GM18951 (cell line): ENCODE measurements around the gene TBXAS1.

Experiments
- POLR2A ChIP-seq: IDR thresholded peaks from 4 replicates; pipeline ENCODE4 v1.6.1; 2011; ENCODE audit warnings: mild to moderate bottlenecking; ENCODE audit not compliant: insufficient read length, insufficient read depth; ENCODE audit errors: extremely low read depth
- in situ Hi-C: fragments of 300-500 bp; cut with MboI; formaldehyde crosslinking; loops from one replicate; pipeline ENCODE4 v1.12.0; 2022; ENCODE audit warnings: low sequenced_read_pairs, mixed read lengths, inconsistent platforms; ENCODE audit not compliant: unreplicated experiment

The TBXAS1 gene

DNA sequence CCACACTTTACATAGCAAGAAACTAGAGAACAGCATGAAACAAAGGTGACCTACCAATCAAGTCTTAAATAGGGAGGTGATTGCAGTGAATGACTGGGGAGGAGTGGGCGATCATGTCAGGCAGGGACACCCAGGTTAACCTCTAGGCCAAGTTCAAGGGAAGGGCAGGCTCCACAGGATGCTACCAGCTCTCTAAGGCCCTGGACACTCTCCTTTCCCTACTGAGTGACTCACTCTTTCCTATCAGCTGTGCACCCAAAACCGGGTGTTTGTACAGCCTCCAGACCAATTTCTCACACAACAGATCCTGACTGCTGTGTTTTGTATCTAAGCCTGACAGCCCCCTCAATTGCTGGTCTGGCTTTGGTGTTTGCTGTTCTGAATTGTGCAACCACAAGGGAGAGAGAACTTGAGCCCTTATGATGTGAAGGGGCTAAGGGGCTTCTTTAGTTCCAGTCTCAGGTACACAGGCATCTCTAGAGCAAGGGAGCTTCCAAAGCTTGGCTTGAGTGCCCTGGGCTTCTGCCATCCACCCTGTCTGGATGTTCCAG lies 107.8 kb downstream of the TBXAS1 start:
- in situ Hi-C loops: no loop called here
- TF ChIP-seq POLR2A: no peak

DNA sequence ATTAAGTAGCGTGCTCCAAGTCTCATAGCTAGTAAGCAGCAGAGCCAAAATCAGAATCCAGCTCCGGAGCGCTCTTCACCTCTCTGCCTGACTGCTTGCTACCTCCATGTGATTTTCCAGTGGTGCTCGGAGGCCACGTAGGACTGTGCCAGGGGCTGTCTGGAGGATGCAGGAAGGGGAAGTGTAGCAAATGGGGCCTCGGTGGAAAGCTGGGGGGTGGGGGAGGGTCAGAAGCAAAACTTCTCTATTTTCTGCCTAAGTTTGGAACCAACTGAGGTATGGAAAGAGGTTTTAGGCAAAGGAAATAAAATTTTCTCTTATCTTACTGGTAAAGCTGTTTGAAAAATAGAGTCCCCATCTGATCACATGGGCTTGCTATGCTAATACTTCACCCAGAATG lies 108.7 kb downstream of the TBXAS1 start:
- no peak for TF ChIP-seq POLR2A
- in situ Hi-C loops: no loop called here

DNA sequence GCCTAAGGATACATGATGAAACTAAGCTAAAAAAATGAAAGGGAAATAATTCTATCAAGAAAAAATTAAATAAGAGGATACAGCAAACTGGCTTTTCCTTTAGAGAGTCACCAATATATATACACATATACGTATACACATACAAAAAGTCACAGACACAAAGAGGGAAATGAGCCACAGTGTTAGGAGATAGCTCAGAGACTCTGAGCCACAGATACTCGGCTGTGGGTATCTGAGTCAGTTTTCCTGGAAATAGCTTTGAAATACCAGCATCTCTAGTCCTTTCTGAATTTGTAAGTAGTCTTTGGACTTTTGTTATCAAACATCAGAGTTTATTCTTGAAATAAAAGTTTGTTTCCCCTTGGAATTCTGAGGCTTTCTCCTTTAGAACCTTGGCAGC lies 111.8 kb downstream of the TBXAS1 start:
- no peak for TF ChIP-seq POLR2A
- in situ Hi-C loops: no loop called here

DNA sequence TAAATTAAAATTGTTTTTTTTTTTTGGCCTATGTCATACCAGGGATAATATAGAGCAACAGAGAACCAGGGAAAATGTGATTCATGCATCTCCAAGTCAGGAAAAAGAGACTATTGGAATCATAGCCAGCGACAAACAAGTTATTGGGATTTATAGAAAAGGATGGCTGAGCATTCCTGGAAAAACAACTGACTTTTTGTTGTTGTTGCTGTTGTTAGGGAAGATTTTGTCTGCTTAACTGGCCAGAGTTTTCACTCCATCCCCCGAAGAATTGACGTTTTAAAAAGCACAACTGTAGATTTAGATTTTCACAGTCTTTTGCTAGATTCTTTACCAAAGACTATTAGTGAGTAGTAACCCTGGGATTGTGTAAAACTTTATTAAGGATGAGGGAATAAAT lies 112.4 kb downstream of the TBXAS1 start:
- in situ Hi-C loops: no loop called here
- TF ChIP-seq POLR2A: no peak

DNA sequence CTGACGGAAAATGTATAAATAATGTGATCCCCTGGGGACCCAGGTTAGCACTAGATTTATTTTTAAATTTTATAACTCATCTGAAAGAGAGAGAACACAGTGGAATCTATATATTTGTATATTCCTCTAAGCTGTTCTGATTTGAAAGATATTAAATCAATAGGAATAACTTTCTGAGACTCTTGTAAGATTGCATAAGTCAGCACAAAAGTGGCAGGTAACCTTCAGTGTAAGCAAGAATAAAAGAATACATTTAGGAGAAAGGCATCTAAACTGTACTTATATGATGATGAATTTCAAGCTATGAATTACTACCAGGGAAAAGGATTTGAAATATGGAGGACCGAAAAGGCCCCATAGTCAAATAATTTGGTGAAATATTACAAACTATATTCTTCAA lies 112.8 kb downstream of the TBXAS1 start:
- no peak for TF ChIP-seq POLR2A
- in situ Hi-C loops: no loop called here

DNA sequence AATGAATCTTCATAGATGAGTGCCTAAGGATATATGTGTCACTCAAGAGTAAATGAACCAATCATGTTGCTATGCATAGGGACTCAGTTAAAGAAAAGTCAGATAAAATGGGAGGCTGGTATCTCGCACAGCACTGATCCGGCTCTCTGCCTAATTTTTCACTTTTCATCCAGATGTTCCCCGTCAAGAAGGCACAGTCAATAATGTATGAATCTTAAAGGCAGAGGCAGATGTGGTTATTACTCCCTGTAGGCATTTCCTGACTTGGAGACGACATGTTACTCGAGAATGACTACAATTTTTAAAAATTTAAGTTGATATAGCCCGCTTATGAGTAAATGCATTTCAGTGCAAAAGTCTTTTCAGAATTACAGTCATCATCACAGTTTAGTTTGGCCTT lies 113.6 kb downstream of the TBXAS1 start:
- TF ChIP-seq POLR2A: no peak
- in situ Hi-C loops: no loop called here

DNA sequence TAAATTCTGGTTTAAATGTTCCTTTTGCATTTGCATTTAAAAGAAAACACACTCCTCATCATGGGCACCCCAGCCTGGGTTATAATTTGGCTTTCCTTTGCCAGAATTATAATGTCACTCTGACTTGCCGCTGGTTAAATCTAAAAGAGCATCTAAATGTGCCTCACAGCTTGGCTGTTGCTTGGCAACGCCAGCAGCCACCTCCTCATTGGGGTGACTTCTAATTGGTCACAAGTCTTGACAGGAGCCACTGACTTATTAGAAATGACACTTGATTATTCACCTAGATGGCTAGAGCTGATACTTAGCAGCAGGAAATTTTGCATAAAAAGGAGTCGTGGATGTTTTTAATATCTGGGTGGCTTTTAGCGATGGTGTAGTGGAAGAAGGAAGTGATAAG lies 114.3 kb downstream of the TBXAS1 start:
- TF ChIP-seq POLR2A: no peak
- in situ Hi-C loops: no loop called here

DNA sequence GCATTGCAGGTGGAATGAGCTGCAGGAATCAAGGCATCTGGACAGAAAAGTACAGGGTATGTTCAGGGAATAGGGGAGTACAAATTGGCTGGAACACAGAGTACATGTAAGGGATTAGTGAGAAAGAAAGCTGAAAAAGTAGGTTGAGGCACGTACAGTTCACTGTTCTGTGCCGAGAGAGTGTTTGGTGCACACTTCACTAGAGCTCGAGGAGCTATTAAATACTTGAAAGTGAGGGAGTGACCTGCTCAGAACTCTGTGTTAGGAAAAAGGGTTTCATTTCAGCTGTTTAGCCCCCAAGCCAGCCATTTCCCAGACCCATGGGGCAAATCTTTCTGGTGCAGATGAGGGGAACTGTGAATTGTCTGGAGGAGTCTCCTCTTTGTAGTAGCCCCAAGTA lies 115.2 kb downstream of the TBXAS1 start:
- in situ Hi-C loops: no loop called here
- TF ChIP-seq POLR2A: no peak

DNA sequence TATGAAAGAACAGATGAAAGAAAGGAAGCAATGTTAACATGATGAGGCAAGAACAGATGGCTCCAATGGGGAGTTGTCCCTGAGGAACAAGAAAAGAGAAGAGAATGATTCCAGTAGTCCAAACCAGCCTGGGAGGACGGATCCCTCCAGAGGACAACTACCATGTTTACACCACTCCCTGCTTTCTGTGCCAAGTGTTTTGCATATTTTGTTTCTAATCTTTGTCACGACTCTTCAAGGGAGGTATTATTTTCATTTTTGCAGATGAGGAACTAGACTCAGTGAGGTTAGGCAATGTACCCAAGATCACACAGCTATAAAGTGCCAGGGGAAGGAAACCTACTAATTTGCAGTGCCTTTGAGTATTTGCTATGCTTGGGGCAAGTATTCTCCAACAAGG lies 117.5 kb downstream of the TBXAS1 start:
- TF ChIP-seq POLR2A: no peak
- in situ Hi-C loops: no loop called here

DNA sequence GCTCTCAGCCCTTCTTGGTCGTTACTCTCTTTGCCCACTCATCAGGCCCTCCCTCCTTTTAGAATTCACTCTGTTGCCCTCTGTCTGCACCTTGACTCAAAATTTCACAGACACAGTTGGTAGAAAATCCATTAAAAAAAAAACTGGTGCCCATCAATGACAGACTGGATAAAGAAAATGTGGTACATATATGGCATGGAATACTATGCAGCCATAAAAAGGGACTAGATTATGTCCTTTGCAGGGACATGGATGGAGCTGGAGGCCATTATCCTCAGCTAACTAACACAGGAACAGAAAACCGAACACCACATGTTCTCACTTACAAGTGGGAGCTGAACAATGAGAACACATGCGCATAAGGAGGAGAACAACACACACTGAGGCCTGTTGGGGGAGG lies 118.0 kb downstream of the TBXAS1 start:
- TF ChIP-seq POLR2A: no peak
- in situ Hi-C loops: no loop called here

DNA sequence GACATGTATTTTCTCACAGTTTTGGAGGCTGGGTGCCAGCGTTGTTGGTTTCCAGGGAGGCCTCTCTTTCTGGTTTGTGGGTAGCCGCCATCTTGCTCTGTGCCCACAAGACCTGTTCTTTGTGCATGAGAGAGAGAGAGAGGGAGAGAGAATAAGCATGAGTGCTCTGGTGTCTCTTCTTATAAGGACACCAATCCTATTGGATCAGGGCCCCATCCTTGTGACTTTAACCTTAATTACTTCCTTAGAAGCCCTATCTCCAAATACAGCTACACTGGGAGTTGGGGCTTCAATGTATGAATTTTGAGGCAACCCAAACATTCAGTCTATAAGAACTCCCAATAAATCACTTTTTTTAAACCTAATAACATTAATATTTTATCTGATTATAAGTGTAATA lies 119.1 kb downstream of the TBXAS1 start:
- in situ Hi-C loops: no loop called here
- no peak for TF ChIP-seq POLR2A

DNA sequence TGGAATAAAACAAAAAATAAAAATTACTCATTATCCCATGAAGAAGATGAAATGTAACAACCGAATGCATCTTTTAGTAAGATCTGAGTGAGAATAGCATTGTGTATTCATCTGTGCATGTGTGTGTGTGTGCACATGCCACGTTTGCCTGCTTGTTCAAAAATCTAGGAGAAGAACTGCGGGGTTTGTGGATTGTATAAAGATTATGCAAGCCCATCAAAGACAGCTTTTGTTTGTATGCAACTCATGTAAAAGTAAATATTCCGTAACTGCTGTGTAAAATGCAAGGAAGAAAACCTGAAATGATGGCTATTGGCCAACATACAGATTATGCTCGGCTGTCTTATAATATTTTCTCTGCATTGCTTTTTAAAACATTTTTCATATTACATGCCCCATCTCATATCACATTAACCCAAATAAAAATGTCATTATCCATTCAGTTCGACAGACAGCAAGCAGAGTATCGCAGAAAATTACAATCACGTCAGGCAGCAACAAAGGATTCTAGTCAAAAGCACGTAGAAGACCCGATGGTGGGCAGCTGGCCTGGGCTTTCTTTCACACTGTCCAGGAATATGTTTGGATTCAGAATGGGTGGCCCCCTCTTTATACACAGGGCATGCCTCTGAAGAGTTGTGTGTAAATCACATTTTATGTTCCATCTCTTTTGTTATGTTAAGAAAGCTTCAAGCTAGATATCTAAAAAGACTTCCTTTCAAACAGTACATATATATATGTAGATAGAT lies 119.7 kb downstream of the TBXAS1 start:
- in situ Hi-C loops: no loop called here
- no peak for TF ChIP-seq POLR2A

DNA sequence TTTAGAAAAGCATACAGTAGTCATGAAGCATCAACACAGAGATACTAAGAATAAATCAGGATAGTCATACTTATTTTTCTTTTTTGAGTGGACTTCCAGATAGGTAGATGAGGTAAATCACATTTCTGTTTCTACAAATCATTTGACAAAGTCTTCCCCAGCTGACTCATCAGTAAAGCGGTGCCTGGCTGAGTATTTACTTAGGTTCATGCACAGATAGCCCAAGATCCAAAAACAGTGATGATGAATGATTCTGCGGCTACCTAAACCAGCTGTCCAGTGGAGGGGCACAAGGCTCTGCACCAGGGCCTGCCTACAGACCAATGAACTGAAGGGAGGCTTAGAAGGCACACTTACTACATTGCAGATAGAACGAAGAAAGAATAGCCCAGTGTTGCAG lies 120.6 kb downstream of the TBXAS1 start:
- in situ Hi-C loops: no loop called here
- TF ChIP-seq POLR2A: no peak

DNA sequence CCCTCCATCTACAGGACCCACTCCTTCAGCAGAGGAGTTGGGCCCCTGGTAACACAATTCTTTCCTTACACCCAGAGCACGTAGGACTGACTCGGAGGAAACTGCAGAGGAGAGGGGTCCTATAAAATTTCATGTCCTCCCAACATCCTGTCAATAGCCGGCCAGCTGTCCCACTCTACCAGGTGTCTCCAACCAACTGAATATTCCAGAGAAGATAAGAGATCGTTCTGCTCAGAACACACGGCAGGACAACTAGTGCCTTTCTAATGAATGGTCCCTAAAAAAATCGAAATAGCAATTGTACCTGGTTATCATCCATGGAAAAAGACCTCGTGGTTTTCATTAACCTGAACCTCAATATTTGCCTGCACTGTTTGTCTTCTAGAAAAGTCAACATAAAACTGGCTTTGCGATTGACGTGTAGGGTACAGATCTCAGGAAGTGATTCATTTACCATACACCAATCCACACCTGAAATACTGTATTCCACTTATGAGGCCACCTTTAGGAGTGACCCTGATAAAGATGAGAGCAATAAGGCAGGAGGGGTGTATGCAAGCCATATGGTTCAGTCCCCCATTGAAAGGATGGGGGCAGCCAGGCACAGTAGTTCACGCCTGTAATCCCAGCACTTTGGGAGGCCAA lies 121.9 kb downstream of the TBXAS1 start:
- in situ Hi-C loops: no loop called here
- no peak for TF ChIP-seq POLR2A
